Kasumi-1 (cell line): Measurements from ENCODE around the gene UBASH3B.

ENCODE experiments used
- DNase-seq, 2 experiments: peaks; one replicate each; lab custom pipeline; 2025; lab: John Stamatoyannopoulos, UW

UBASH3B gene

GRCh38 chr11:122754028-122754427 is 98.5 kb downstream of the UBASH3B start:
- no peak for DNase-seq

- DNase-seq, result peak; percentile 67 to 77
These were observed 99.2 kb downstream of the UBASH3B start for GRCh38 chr11:122754553-122755322.

GRCh38 chr11:122755409-122755808 is 99.9 kb downstream of the UBASH3B start:
- DNase-seq, result peak; percentile 37 to 54

- DNase-seq, result no peak
These were observed 100.4 kb downstream of the UBASH3B start for GRCh38 chr11:122755941-122756340.

GRCh38 chr11:122756417-122756816 is 100.9 kb downstream of the UBASH3B start:
- DNase-seq, result peak; percentile 95 to 96

GRCh38 chr11:122757201-122757600 is 101.7 kb downstream of the UBASH3B start:
- DNase-seq, result no peak

- no peak for DNase-seq
These were observed 102.8 kb downstream of the UBASH3B start for GRCh38 chr11:122758339-122758738.

- DNase-seq, result peak in 1 of 2 experiments; percentile 22
These were observed 103.5 kb downstream of the UBASH3B start for GRCh38 chr11:122758974-122759373.

- no peak for DNase-seq
These were observed 107.6 kb downstream of the UBASH3B start for GRCh38 chr11:122763108-122763507.

- DNase-seq, result no peak
These were observed 109.0 kb downstream of the UBASH3B start for GRCh38 chr11:122764371-122765090.

- no peak for DNase-seq
These were observed 110.1 kb downstream of the UBASH3B start for GRCh38 chr11:122765487-122766131.

- DNase-seq, result no peak
These were observed 113.7 kb downstream of the UBASH3B start for GRCh38 chr11:122769126-122769780.

GRCh38 chr11:122772945-122773344 is 117.4 kb downstream of the UBASH3B start:
- no peak for DNase-seq

- DNase-seq, result no peak
These were observed 118.3 kb downstream of the UBASH3B start for GRCh38 chr11:122773781-122774266.

GRCh38 chr11:122775675-122776271 is 120.3 kb downstream of the UBASH3B start:
- no peak for DNase-seq

GRCh38 chr11:122776546-122776945 is 121.0 kb downstream of the UBASH3B start:
- no peak for DNase-seq

GRCh38 chr11:122777343-122777742 is 121.8 kb downstream of the UBASH3B start:
- DNase-seq, result no peak

- DNase-seq, result no peak
These were observed 122.6 kb downstream of the UBASH3B start for GRCh38 chr11:122778148-122778547.

- DNase-seq, result peak; percentile 53 to 68
These were observed 123.6 kb downstream of the UBASH3B start for GRCh38 chr11:122779047-122779629.

GRCh38 chr11:122780296-122780949 is 124.9 kb downstream of the UBASH3B start:
- no peak for DNase-seq
